H1 (cell line): ENCODE measurements around the gene ATP13A2. TPM values are rescaled to one million over a fixed set of nuclear protein-coding genes. Genes with fewer than 3 reads are reported as not detected.

Experiments
- CTCF ChIA-PET: fragments of 300-600 bp; sonication (Branson Sonifier 250); formaldehyde crosslinking; loops from one replicate; lab custom pipeline; 2021; ENCODE audit not compliant: partially characterized antibody; lab: Charles Lee
- POLR2A ChIA-PET: fragments of 300-600 bp; sonication (Branson Sonifier 250); formaldehyde crosslinking; loops from one replicate; lab custom pipeline; 2021; ENCODE audit warnings: inconsistent platforms; ENCODE audit not compliant: partially characterized antibody; lab: Charles Lee
- DNase-seq, 2 experiments: peaks; one replicate each; pipeline versions ENCODE4 v3.0.0 to v3.0.0-alpha.2; 2010 to 2022; ENCODE audit warnings: low spot score in 2 of 2, low read depth in 1 of 2, mixed read lengths in 1 of 2
- FAIRE-seq: peaks from 2 replicates; lab custom pipeline; 2011; peaks lifted over from hg19 to GRCh38; lab: Jason Lieb, UNC
- H2AFZ ChIP-seq: 2 replicates; pipeline ENCODE4 v1.8.1; 2012; ENCODE audit warnings: low read length, inconsistent platforms
- H2AK5ac ChIP-seq: 2 replicates; pipeline ENCODE4 v1.6.1; 2013; ENCODE audit warnings: low read depth, low read length
- H2BK120ac ChIP-seq: replicated peaks from 2 replicates; pipeline ENCODE3; 2013; ENCODE audit warnings: low read depth, low read length, inconsistent platforms
- H2BK12ac ChIP-seq: 2 replicates; pipeline ENCODE4 v1.6.1; 2013; ENCODE audit warnings: low read depth, low read length
- H2BK15ac ChIP-seq: 2 replicates; pipeline ENCODE4 v1.6.1; 2013; ENCODE audit warnings: low read length
- H2BK20ac ChIP-seq: 2 replicates; pipeline ENCODE4 v1.6.1; 2013; ENCODE audit warnings: low read length
- H2BK5ac ChIP-seq: 2 replicates; pipeline ENCODE4 v1.6.1; 2013; ENCODE audit warnings: low read depth, low read length
- H3K14ac ChIP-seq: 2 replicates; pipeline ENCODE4 v1.6.1; 2013; ENCODE audit warnings: inconsistent platforms; ENCODE audit not compliant: insufficient read length
- H3K18ac ChIP-seq: 2 replicates; pipeline ENCODE4 v1.6.1; 2013; ENCODE audit warnings: low read length; ENCODE audit errors: extremely low read depth
- H3K23ac ChIP-seq: 2 replicates; pipeline ENCODE4 v1.6.1; 2013; ENCODE audit warnings: inconsistent platforms; ENCODE audit not compliant: insufficient read length
- H3K23me2 ChIP-seq: 2 replicates; pipeline ENCODE4 v1.6.1; 2013; ENCODE audit warnings: low read depth, low read length
- H3K27ac ChIP-seq: 2 replicates; pipeline ENCODE4 v1.6.1; 2011; ENCODE audit warnings: low read depth, low read length, inconsistent platforms
- H3K27me3 ChIP-seq, 4 experiments: replicated peaks in 1 of 4; 1 replicate in 1 of 4; 2 replicates in 3 of 4; pipeline versions ENCODE4 v1.6.1 to v1.8.1; 2011 to 2013; ENCODE audit warnings: low read length in 3 of 4, mild to moderate bottlenecking in 3 of 4, inconsistent platforms in 2 of 4, mixed read lengths in 2 of 4, moderate library complexity in 1 of 4; ENCODE audit not compliant: control insufficient read depth in 3 of 4, insufficient read depth in 3 of 4; ENCODE audit errors: extremely low read depth in 1 of 4
- H3K36me3 ChIP-seq, 4 experiments: 2 replicates each; pipeline versions ENCODE4 v1.6.1 to v1.8.1; 2011 to 2013; ENCODE audit warnings: mild to moderate bottlenecking in 4 of 4, low read length in 3 of 4, moderate library complexity in 2 of 4, control low read depth in 1 of 4, inconsistent platforms in 1 of 4; ENCODE audit not compliant: insufficient read depth in 4 of 4, control insufficient read depth in 2 of 4
- H3K4ac ChIP-seq: replicated peaks from 2 replicates; pipeline ENCODE3; 2013; ENCODE audit warnings: low read length, low read depth, mixed read lengths, inconsistent platforms; ENCODE audit not compliant: insufficient read length
- H3K4me1 ChIP-seq, 4 experiments: replicated peaks in 1 of 4; 1 replicate in 1 of 4; 2 replicates in 3 of 4; pipeline versions ENCODE4 v1.6.1 to v1.8.1; 2011 to 2013; ENCODE audit warnings: low read length in 3 of 4, inconsistent platforms in 2 of 4, mixed read lengths in 1 of 4; ENCODE audit not compliant: insufficient read depth in 4 of 4, control insufficient read depth in 3 of 4
- H3K4me2 ChIP-seq, 2 experiments: 2 replicates each; pipeline versions ENCODE4 v1.6.1 to v1.8.1; 2011 to 2013; ENCODE audit warnings: low read depth in 2 of 2, low read length in 2 of 2, control low read depth in 1 of 2, inconsistent platforms in 1 of 2, mild to moderate bottlenecking in 1 of 2; ENCODE audit not compliant: insufficient read depth in 1 of 2
- H3K4me3 ChIP-seq, 4 experiments: fragments of 200-600, 300-600 bp in 1 of 4; sonication (generic), shearing (Covaris generic), sonication (Bioruptor Twin) in 1 of 4; 2 replicates each; pipeline versions ENCODE4 v1.5.1 to v1.8.1; 2011 to 2016; ENCODE audit warnings: low read length in 4 of 4, low read depth in 3 of 4, control low read depth in 2 of 4, inconsistent platforms in 2 of 4, mild to moderate bottlenecking in 2 of 4, mixed read lengths in 1 of 4, moderate library complexity in 1 of 4; ENCODE audit not compliant: insufficient read depth in 2 of 4; ENCODE audit errors: extremely low read depth in 1 of 4
- H3K56ac ChIP-seq: replicated peaks from 2 replicates; pipeline ENCODE3; 2013; ENCODE audit warnings: low read depth, mild to moderate bottlenecking, mixed read lengths, low read length, inconsistent platforms; ENCODE audit not compliant: insufficient read length
- H3K79me1 ChIP-seq: 2 replicates; pipeline ENCODE4 v1.6.1; 2013; ENCODE audit warnings: low read depth, low read length, control low read depth
- H3K79me2 ChIP-seq, 2 experiments: 2 replicates each; pipeline versions ENCODE4 v1.6.1 to v1.8.1; 2012 to 2013; ENCODE audit warnings: low read length in 2 of 2, mild to moderate bottlenecking in 2 of 2, inconsistent platforms in 1 of 2; ENCODE audit not compliant: insufficient read depth in 2 of 2, control insufficient read depth in 1 of 2
- H3K9ac ChIP-seq, 4 experiments: replicated peaks in 1 of 4; 1 replicate in 1 of 4; 2 replicates in 3 of 4; pipeline versions ENCODE4 v1.6.1 to v1.8.1; 2011 to 2013; ENCODE audit warnings: low read depth in 3 of 4, low read length in 3 of 4, control low read depth in 2 of 4, mild to moderate bottlenecking in 2 of 4, moderate library complexity in 2 of 4, inconsistent platforms in 1 of 4; ENCODE audit errors: extremely low read depth in 1 of 4
- H3K9me3 ChIP-seq, 2 experiments: 2 replicates each; pipeline versions ENCODE4 v1.6.1 to v1.8.1; 2012 to 2013; ENCODE audit warnings: mild to moderate bottlenecking in 2 of 2, moderate library complexity in 2 of 2, control low read depth in 1 of 2, inconsistent platforms in 1 of 2, low read depth in 1 of 2, low read length in 1 of 2, mixed read lengths in 1 of 2; ENCODE audit not compliant: insufficient read depth in 2 of 2
- H4K20me1 ChIP-seq, 2 experiments: replicated peaks in 1 of 2; 2 replicates each; pipeline versions ENCODE3 to v1.8.1; 2011 to 2013; ENCODE audit warnings: inconsistent platforms in 2 of 2, low read length in 2 of 2, mild to moderate bottlenecking in 1 of 2; ENCODE audit not compliant: insufficient read depth in 2 of 2, control insufficient read depth in 1 of 2
- H4K5ac ChIP-seq: 2 replicates; pipeline ENCODE4 v1.6.1; 2013; ENCODE audit warnings: low read length, low read depth, mixed read lengths, inconsistent platforms; ENCODE audit not compliant: insufficient read length
- H4K8ac ChIP-seq: 2 replicates; pipeline ENCODE4 v1.8.0; 2013; ENCODE audit warnings: mild to moderate bottlenecking, moderate library complexity, low read length, inconsistent platforms; ENCODE audit not compliant: insufficient read depth; ENCODE audit errors: extremely low read depth
- H4K91ac ChIP-seq: replicated peaks from 2 replicates; pipeline ENCODE3; 2013; ENCODE audit warnings: low read length, mixed read lengths, inconsistent platforms; ENCODE audit not compliant: insufficient read length
- BACH1 ChIP-seq: IDR thresholded peaks from 2 replicates; pipeline ENCODE4 v1.6.1; 2012; ENCODE audit warnings: low read length, improper control_type of control experiment
- NANOG ChIP-seq: IDR thresholded peaks from 2 replicates; pipeline ENCODE4 v1.6.1; 2011; ENCODE audit warnings: low read length, low read depth, mild to moderate bottlenecking, inconsistent platforms; ENCODE audit not compliant: insufficient read depth, poor library complexity, severe bottlenecking
- POLR2A ChIP-seq, 2 experiments: IDR thresholded peaks; 1 replicate in 1 of 2; 2 replicates in 1 of 2; pipeline ENCODE4 v1.6.1; 2011; ENCODE audit warnings: low read depth in 2 of 2, low read length in 2 of 2, mild to moderate bottlenecking in 2 of 2; ENCODE audit errors: control extremely low read depth in 1 of 2
- POU5F1 ChIP-seq: IDR thresholded peaks from 2 replicates; pipeline ENCODE4 v1.6.1; 2011; ENCODE audit warnings: low read depth, mild to moderate bottlenecking, low read length, moderate library complexity
- RFX5 ChIP-seq: IDR thresholded peaks from 2 replicates; pipeline ENCODE4 v1.6.1; 2011; ENCODE audit warnings: low read depth, low read length, improper control_type of control experiment, borderline replicate concordance
- RXRA ChIP-seq: IDR thresholded peaks from 2 replicates; pipeline ENCODE4 v1.6.1; 2011; ENCODE audit warnings: low read depth, mild to moderate bottlenecking, low read length, moderate library complexity; ENCODE audit not compliant: insufficient read depth
- SP2 ChIP-seq: IDR thresholded peaks from 2 replicates; pipeline ENCODE4 v1.6.1; 2012; ENCODE audit warnings: mild to moderate bottlenecking, low read length, inconsistent platforms
- SP4 ChIP-seq: IDR thresholded peaks from 2 replicates; pipeline ENCODE4 v1.6.1; 2012; ENCODE audit warnings: low read length, inconsistent platforms
- WGBS, 2 experiments: shearing (Covaris generic) in 1 of 2; methylation state at CpG; one replicate each; pipeline versions ENCODE4 v1.1.6 to v1.1.7; 2013 to 2015; ENCODE audit warnings: low lambda C conversion rate in 2 of 2, mixed read lengths in 2 of 2, inconsistent platforms in 1 of 2, low coverage in 1 of 2, missing lambda C conversion rate in 1 of 2; ENCODE audit not compliant: insufficient replicate concordance in 2 of 2, insufficient coverage in 1 of 2, insufficient read length in 1 of 2; ENCODE audit errors: extremely low coverage in 1 of 2, missing lambda C conversion rate in 1 of 2; 5-methylcytosine and 5-hydroxymethylcytosine counted together
- polyA plus RNA-seq, 7 experiments: library from polyadenylated mRNA; depleted of rRNA in 3 of 7; stranded (reverse) in 5 of 7; unstranded in 2 of 7; fragments of >200 nt in 5 of 7; fragments of 200-250 nt in 2 of 7; gene quantifications; 1 replicate in 5 of 7; 2 replicates in 1 of 7; 4 replicates in 1 of 7; pipeline versions ENCODE4 v1.2.1 to v1.2.3, GENCODE V29; 2011 to 2013; ENCODE audit warnings: missing spikeins in 2 of 7, mixed read lengths in 2 of 7
- total RNA-seq: library from RNA; stranded (reverse); fragmentation: NEBNext Ultra II Directional; extraction: Animal tissue kit (Norgen Biotek cat#: 25700); gene quantifications from 2 replicates; pipeline ENCODE4 v1.2.1, GENCODE V29; 2021
- TF ChIP-seq, protein P1 (sequence below), 3 experiments: IDR thresholded peaks; 1 replicate in 2 of 3; 2 replicates in 1 of 3; pipeline versions ENCODE4 v1.5.1 to v1.6.1; 2011; ENCODE audit warnings: low read length in 3 of 3, mild to moderate bottlenecking in 3 of 3, inconsistent platforms in 2 of 3, low read depth in 1 of 3, moderate library complexity in 1 of 3; ENCODE audit not compliant: insufficient read depth in 1 of 3; ENCODE audit errors: control extremely low read depth in 1 of 3
- TF ChIP-seq, protein P2 (sequence below): IDR thresholded peaks from 2 replicates; pipeline ENCODE4 v1.6.1; 2012; ENCODE audit warnings: low read length, inconsistent platforms

ATP13A2 gene
- total and polyA plus RNA-seq, 2 of the 8 experiments (the other 6 are each of a cell fraction or from before 2014, with no cell fraction given) = 82.1 to 83.6 TPM

DNA sequence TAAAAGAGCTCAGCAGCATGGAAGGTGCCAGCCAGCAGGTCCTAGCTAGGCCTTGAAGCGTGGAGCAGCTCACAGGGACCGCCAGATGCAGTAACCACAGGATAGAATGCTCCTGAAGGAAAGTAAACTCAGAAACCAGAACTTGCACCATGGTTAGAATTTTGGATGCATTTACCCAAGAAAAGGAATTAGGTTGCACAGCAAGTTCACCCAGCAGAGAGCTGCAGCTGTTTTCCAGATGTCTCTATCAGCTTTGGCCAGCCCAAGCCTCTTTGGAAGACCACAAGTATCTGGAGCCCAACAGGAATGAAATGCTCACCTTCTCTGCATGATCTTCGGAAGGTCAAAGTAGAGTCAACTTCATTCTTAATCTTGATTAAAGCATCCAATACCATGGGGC lies 21.0 kb upstream of the ATP13A2 start:
- Histone ChIP-seq H3K79me1 (no peaks in the 10 kb centered on the region), H2AFZ (no peak overlapping the region), H3K36me3 (peaks cover 4 to 35% (median 11%) of the 10 kb centered on the region in 4 experiments; a peak in 6 of 8 replicates), H3K79me2 (no peaks in the 10 kb centered on the region), H3K4me2 (no peak overlapping the region), H2BK5ac (no peak overlapping the region), H2BK12ac (no peak overlapping the region), H4K91ac (no peak overlapping the region), H3K18ac (no peak overlapping the region), H3K4me3 (no peak overlapping the region), H3K4me1 (no peaks in the 10 kb centered on the region), H3K56ac (no peak overlapping the region), H4K5ac (no peak overlapping the region), H3K14ac (no peak overlapping the region), H2BK20ac (no peak overlapping the region), H3K4ac (no peak overlapping the region), H3K23ac (no peak overlapping the region), H3K27ac (no peak overlapping the region), H2AK5ac (no peak overlapping the region), H3K9me3 (no peaks in the 10 kb centered on the region), H4K20me1 (peaks cover 0 to 2% of the 10 kb centered on the region in 2 experiments), H3K27me3 (no peaks in the 10 kb centered on the region), H3K9ac (no peak overlapping the region), H3K23me2 (no peaks in the 10 kb centered on the region), H2BK120ac (no peak overlapping the region), H2BK15ac (no peak overlapping the region), H4K8ac (no peak overlapping the region)
- WGBS, 2 experiments = 94% methylated on average over 3 of the region's 3 CpGs; no CpG with 5 or more reads in 1 of the 2 experiments
- DNase-seq (no peak), FAIRE-seq (no peak)
- CTCF ChIA-PET = interaction anchor here (0.7 to 2.9 kb wide), 9 partner anchors 10 to 72 kb away, joined by 3 to 15 read pairs (median 3); no protein-coding TSS in a partner anchor
- POLR2A ChIA-PET = interaction anchor here (1.0 kb wide), 1 partner anchor 24 kb away, joined by 3 read pairs; no protein-coding TSS in a partner anchor
- TF ChIP-seq, protein P1, sequence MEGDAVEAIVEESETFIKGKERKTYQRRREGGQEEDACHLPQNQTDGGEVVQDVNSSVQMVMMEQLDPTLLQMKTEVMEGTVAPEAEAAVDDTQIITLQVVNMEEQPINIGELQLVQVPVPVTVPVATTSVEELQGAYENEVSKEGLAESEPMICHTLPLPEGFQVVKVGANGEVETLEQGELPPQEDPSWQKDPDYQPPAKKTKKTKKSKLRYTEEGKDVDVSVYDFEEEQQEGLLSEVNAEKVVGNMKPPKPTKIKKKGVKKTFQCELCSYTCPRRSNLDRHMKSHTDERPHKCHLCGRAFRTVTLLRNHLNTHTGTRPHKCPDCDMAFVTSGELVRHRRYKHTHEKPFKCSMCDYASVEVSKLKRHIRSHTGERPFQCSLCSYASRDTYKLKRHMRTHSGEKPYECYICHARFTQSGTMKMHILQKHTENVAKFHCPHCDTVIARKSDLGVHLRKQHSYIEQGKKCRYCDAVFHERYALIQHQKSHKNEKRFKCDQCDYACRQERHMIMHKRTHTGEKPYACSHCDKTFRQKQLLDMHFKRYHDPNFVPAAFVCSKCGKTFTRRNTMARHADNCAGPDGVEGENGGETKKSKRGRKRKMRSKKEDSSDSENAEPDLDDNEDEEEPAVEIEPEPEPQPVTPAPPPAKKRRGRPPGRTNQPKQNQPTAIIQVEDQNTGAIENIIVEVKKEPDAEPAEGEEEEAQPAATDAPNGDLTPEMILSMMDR (IDR thresholded peaks at IDR 0.05; ENCODE audit: control extremely low read depth in 1 of 3, insufficient read depth in 1 of 3, low read depth in 1 of 3, low read length in 3 of 3) = no peak
- TF ChIP-seq BACH1 (no peak), POLR2A (IDR thresholded peaks at IDR 0.05; ENCODE audit: control extremely low read depth in 1 of 2, low read depth in 2 of 2, low read length in 2 of 2) (no peak), SP4 (no peak), RFX5 (no peak), RXRA (no peak), NANOG (no peak), SP2 (no peak), POU5F1 (no peak)
- TF ChIP-seq, protein P2, sequence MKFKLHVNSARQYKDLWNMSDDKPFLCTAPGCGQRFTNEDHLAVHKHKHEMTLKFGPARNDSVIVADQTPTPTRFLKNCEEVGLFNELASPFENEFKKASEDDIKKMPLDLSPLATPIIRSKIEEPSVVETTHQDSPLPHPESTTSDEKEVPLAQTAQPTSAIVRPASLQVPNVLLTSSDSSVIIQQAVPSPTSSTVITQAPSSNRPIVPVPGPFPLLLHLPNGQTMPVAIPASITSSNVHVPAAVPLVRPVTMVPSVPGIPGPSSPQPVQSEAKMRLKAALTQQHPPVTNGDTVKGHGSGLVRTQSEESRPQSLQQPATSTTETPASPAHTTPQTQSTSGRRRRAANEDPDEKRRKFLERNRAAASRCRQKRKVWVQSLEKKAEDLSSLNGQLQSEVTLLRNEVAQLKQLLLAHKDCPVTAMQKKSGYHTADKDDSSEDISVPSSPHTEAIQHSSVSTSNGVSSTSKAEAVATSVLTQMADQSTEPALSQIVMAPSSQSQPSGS = no peak
